Mucosa of stomach (tissue), 1 donor: ENCODE data around the gene DNAJC30.
"Not testable (repeated sequence)": the region's sequence is repeated elsewhere in the genome, so short reads cannot be mapped to it uniquely, and the experiment has no call there.

Experiments used
- H3K27me3 ChIP-seq: one replicate; pipeline ENCODE4 v1.7.0; 2013; ENCODE audit warnings: mild to moderate bottlenecking, low read length; ENCODE audit not compliant: control insufficient read depth, insufficient read depth
- H3K36me3 ChIP-seq: one replicate; pipeline ENCODE4 v1.7.0; 2013; ENCODE audit warnings: low read length; ENCODE audit not compliant: control insufficient read depth, insufficient read depth
- H3K4me1 ChIP-seq: one replicate; pipeline ENCODE4 v1.7.0; 2013; ENCODE audit warnings: mild to moderate bottlenecking, low read length; ENCODE audit not compliant: control insufficient read depth, insufficient read depth
- H3K4me3 ChIP-seq: one replicate; pipeline ENCODE4 v1.7.0; 2013; ENCODE audit warnings: low read length
- H3K9ac ChIP-seq: one replicate; pipeline ENCODE4 v1.7.0; 2013; ENCODE audit warnings: mild to moderate bottlenecking, low read length, moderate library complexity
- H3K9me3 ChIP-seq: one replicate; pipeline ENCODE4 v1.7.0; 2013; ENCODE audit warnings: mild to moderate bottlenecking, low read length, moderate library complexity; ENCODE audit not compliant: control insufficient read depth
- donor health status: Pancreatic carcinoma.

DNAJC30 gene

DNA sequence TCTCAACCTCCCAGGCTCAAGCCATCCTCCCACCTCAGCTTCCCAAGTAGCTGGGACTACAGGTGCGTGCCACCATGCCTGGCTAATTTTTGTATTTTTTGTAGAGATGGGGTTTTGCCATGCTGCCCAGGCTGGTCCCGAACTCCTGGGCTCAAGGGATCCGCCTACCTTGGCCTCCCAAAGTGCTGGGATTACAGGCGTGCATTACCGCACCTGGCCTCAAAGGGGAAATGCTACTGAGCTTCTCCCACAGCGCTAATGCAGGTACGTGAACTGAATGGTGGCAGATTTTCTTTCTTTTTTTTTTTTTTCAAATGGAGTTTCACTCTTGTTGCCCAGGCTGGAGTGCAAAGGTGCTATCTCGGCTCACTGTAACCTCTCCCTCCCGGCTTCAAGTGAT, 7.2 kb downstream of the DNAJC30 start:
- not testable (repeated sequence) for H3K4me3 ChIP-seq, H3K9me3 ChIP-seq, H3K27me3 ChIP-seq, H3K4me1 ChIP-seq, H3K36me3 ChIP-seq, H3K9ac ChIP-seq

DNA sequence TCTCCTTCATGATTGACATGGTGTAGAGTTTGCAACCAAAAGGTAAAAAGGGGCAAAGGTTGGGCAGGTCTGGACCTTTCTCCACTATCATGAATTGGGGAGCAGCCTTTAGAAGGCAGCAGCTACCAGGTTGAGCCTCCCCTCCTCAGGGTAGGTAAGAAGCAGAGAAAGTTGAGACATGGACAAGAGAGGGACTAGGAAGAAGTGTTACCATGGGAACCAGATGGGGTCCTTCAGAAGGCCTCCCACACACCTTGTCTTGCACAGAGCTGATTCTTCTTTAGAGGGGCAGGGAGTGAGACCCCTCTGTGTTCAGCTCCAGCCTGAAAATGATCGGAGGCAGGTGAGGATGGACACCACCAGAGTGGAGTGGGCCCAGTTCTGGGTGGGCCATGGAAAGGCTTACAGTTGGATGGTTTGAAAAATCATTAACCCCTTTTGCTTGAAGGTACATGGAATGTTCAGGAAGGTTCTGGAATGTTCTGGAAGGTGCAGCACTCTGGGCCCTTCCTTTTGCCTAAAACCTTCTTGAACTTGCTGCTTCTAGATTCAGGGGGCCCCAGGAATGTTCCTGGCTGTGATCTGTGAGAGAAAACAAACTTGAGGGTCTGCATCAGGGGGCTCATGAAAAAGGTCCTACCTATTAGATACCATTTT, 8.7 kb downstream of the DNAJC30 start:
- Histone ChIP-seq H3K9me3 (no peaks in the 10 kb centered on the region), H3K4me1 (peaks cover 3% of the 10 kb centered on the region), H3K27me3 (no peaks in the 10 kb centered on the region), H3K36me3 (no peaks in the 10 kb centered on the region), H3K9ac (no peak overlapping the region), H3K4me3 (no peak overlapping the region)

DNA sequence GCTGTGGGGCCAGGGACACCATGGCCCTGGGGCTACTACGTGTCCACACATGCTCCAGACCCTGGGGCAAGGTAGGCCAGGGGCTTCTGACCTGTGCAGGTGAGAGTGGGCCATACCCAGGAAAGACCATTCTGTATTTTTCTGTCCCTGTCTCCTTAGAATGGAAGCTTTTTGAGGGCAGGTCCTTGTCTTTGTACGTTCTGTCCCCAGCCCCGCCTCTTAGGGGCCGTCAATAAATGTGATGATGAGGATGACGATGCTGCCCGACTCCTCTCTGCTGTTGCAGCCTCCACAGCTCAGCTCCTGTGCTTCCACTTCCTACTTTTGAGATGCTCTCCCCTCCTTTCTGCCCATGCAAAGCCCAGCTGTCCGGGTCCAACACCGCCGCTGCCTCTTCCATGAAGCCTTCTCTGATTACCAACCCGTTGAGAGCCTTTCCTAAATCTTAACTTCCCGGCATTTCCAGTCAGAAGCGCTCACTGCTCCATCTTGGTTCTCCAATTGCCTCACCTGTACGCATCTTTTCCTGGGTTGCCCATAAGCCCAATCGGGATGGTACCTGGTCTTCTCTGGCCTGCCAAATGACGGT, 11.3 kb downstream of the DNAJC30 start:
- Histone ChIP-seq H3K9ac (no peak overlapping the region), H3K4me3 (no peak overlapping the region), H3K36me3 (no peaks in the 10 kb centered on the region), H3K27me3 (peaks cover 7% of the 10 kb centered on the region), H3K9me3 (no peaks in the 10 kb centered on the region), H3K4me1 (peaks cover 7% of the 10 kb centered on the region)

DNA sequence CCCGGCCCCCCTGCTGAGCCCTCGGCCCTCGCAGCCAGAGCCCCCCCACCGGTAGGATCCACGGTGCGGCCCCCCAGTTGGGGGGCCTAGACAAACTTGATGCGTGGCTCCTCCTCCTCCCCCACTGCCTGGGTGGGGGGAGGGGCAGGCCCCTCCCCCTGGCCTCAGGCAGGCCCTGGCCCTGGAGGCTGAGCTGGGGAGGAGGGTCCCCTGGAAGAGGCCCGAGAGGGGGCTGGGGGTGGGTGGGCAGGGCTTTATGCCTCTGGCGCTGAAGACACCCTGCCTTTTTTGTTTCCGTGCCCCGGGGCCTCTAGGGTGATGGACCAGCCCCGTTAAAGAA, 12.0 kb downstream of the DNAJC30 start:
- Histone ChIP-seq H3K27me3 (peaks cover 7% of the 10 kb centered on the region), H3K36me3 (no peaks in the 10 kb centered on the region), H3K9me3 (no peaks in the 10 kb centered on the region), H3K4me1 (peaks cover 7% of the 10 kb centered on the region), H3K9ac (no peak overlapping the region), H3K4me3 (no peak overlapping the region)

DNA sequence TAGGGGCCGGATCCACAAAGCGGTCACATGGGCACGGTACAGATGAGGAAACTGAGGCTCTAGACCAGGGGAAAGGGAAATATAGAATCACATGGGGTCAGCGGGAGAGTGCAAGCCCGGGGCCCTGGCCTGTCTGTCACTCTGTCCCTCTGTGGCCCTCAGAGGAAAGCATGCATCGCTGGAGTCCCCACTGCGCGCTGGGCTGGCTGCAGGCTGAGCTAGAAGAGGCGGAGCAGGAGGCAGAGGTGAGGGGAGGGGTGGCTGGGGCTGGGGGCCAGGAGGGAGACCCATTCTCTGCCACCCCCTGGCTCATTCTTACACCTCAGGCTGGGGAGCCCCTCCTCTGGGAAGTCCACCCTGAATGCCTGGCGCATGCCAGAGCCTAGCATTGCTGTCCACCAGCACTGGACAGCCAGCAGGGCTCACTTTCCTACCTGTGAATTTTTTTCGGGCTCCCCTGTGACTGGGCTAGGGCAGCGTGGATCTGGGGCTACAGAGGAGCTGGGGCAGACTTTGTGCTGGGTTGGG, 13.3 kb downstream of the DNAJC30 start:
- no peak overlapping the region for H3K9ac ChIP-seq
- H3K36me3 ChIP-seq = no peaks in the 10 kb centered on the region
- H3K9me3 ChIP-seq = no peaks in the 10 kb centered on the region
- H3K4me1 ChIP-seq = peaks cover 7% of the 10 kb centered on the region
- H3K27me3 ChIP-seq = peaks cover 7% of the 10 kb centered on the region
- no peak overlapping the region for H3K4me3 ChIP-seq

DNA sequence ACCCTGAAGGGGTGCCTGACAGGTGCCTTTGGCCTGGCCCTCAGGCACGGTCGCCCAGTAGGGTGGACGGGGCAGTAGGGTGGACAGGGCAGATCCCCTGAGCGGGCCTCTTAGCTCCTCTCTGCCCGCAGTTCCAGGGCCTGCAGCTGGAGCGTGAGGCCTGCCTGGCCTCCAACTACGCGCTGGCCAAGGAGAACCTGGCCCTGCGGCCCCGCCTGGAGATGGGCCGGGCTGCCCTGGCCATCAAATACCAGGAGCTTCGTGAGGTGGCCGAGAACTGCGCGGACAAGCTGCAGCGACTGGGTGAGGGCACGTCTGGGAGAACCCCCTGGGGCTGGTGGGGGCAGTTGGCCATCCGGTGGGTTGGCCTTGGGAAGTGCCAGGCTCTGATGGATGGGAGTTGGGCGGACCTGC, 14.0 kb downstream of the DNAJC30 start:
- Histone ChIP-seq H3K4me1 (peaks cover 7% of the 10 kb centered on the region), H3K36me3 (no peaks in the 10 kb centered on the region), H3K27me3 (peaks cover 7% of the 10 kb centered on the region), H3K4me3 (no peak overlapping the region), H3K9ac (no peak overlapping the region), H3K9me3 (no peaks in the 10 kb centered on the region)

DNA sequence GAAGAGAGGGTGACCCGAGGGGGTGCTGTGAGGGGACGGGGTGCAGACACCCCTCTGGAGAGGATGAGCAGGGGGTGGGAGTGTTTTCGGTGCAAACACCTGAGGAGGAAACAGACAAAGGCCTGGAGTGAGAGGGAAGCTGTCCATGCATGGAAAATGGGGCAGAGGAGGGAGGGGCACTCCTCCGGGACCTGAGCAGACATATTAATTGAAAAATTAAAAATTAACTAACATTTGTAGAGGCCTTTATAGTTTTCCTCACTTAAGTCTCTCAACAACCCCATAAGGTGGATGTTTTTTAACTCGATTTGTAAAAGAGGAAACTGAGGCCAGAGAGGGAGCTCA, 14.4 kb downstream of the DNAJC30 start:
- no peaks in the 10 kb centered on the region for H3K36me3 ChIP-seq
- peak overlapping the region; percentile 43 for H3K9ac ChIP-seq
- H3K9me3 ChIP-seq = no peaks in the 10 kb centered on the region
- H3K27me3 ChIP-seq = peaks cover 7% of the 10 kb centered on the region
- peaks cover 7% of the 10 kb centered on the region for H3K4me1 ChIP-seq
- H3K4me3 ChIP-seq = no peak overlapping the region

DNA sequence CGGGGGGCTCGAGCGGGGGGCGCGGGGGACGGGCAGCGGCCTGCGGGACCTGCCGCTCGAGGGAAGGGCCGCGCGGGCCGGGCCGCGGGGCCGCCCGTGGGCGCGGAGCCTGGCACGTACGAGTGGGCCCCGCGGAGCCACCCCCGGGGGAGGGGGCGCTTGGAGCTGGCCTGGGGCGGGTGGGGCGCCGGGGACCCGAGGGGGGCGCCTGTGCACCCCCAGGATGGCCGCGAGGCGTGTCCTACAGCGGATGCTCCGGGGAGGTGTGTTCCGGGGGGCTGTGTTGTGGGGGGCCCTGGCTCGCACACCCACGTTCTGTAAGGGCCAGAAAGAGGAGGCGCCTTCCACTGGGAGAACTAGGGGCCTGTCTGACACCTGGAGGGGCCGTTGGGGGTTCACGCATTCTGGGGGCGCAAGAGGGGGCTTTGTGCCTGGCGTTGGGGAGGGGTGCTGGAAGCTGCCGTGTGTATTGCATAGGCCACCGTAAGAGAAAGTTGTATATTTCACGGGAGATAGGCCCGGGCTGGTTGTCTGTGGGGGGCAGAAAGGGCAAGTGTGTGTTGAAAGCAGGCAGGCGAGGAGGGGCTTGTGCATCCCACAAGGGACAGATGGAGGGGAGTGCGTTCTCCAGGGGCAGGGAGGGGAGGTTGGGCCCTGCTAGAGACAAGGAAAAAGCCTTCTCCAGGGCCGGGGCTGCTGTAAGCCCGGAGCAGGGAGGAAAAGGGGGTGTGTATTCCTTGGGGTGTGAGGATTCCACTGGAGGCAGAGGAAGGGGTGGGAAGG, 15.0 kb downstream of the DNAJC30 start:
- Histone ChIP-seq H3K9me3 (no peaks in the 10 kb centered on the region), H3K36me3 (no peaks in the 10 kb centered on the region), H3K4me1 (peaks cover 7% of the 10 kb centered on the region), H3K9ac (peak overlapping the region; percentile 43), H3K4me3 (no peak overlapping the region), H3K27me3 (peaks cover 7% of the 10 kb centered on the region)

DNA sequence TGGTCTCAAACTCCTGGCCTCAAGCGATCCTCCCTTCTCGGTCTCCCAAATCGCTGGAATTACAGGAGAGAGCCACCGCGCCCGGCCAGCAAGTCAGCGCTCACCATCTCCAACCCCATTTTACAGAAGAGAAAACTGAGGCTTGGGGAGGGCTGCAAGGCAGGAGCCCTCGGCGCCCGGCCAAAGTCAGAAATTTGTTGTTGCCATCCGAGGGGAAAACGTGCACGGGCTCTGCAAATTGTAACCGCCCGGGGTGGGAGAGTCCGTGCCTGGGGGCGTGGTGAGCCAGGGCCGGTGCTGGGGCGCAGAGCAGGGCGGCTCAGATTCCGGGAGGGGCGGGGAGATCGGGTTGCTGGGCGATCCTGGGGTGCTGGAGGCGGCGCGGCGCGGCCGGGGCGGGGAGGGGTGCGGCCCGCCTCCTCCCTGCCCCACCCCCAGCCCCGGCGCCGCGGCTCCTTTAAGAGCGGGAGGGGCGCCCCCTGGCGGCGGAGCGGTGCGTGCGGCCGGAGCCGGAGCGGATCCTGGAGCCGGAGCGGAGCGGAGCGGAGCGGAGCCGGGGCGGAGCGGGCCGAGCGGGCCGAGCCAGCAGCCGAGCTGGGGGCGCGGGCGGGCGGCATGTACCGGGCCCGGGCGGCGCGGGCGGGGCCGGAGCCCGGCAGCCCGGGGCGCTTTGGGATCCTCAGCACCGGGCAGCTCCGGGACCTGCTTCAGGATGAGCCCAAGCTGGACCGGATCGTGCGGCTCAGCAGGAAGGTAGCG, 15.7 kb downstream of the DNAJC30 start, which contains the start of gene VPS37D:
Gene VPS37D (plus strand): TSS at position 488 of the 759 bp plus-strand sequence. CDS start 128 bp downstream, at position 616.
- Histone ChIP-seq H3K27me3 (peaks cover 9% of the 10 kb centered on the region), H3K9ac (peak within 1 kb of the TSS; percentile 43), H3K36me3 (no peaks in the 10 kb centered on the region), H3K4me3 (no peak within 1 kb of the TSS), H3K4me1 (peaks cover 7% of the 10 kb centered on the region), H3K9me3 (no peaks in the 10 kb centered on the region)

DNA sequence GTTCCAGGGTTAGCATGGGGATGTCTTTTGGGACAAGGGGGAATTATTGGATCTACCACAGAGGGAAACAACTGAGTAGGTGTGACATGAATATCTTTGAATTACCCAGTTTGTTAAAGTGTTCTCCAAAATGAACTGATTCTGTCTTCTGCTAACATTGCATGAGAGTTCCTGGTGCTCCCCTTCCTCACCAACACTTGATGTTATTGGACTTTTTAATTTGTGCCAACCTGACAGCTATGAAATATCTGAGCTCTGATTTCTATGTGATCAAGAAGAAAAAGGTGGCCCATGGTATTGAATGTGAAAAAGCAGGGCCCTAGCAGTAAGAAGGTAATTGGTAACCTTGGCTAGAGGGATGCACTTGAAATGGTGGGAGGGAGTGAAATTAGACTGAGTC, 20.2 kb downstream of the DNAJC30 start:
- Histone ChIP-seq H3K4me3 (no peak overlapping the region), H3K36me3 (no peaks in the 10 kb centered on the region), H3K27me3 (peaks cover 5% of the 10 kb centered on the region), H3K4me1 (no peaks in the 10 kb centered on the region), H3K9ac (no peak overlapping the region), H3K9me3 (no peaks in the 10 kb centered on the region)

DNA sequence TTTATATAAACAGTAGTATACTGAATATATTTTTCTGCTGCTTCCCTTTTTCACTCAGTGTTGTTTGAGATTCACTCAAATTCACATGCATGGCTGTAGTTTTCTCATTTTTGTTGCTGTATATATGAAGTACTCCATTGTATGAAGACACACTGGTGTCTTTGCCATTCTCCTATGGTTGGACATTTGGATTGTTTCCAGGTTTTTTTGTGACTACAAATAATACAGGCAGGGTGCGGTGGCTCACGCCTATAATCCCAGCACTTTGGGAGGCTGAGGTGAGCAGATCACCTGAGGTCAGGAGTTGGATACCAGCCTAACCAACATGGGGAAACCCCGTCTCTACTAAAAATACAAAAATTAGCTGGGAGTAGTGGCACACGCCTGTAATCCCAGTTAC, 22.7 kb downstream of the DNAJC30 start:
- H3K4me3 ChIP-seq = not testable (repeated sequence)

DNA sequence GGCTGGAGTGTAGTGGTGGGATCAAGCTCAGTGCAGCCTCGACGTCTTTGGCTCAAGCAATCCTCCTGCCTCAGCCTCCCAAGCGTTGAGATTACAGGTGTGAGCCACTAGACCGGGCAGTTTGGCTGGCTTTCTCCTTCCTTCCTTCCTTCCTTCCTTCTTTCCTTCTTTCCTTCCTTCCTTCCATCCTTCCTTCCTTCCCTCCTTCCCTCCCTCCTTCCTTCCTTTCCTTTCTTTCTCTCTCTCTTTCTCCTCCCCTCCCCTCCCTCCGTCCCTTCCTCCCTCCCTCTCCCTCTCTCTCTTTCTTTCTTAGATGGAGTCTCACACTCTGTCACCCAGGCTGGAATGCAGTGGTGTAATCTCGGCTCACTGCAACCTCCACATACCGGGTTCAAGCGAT, 23.3 kb downstream of the DNAJC30 start:
- Histone ChIP-seq H3K9ac (no peak overlapping the region), H3K9me3 (no peaks in the 10 kb centered on the region), H3K36me3 (no peaks in the 10 kb centered on the region), H3K27me3 (peaks cover 5% of the 10 kb centered on the region), H3K4me3 (no peak overlapping the region), H3K4me1 (no peaks in the 10 kb centered on the region)

More for the DNA sequence above, 22.7 kb downstream of the DNAJC30 start:
- H3K9ac ChIP-seq, H3K27me3 ChIP-seq, H3K36me3 ChIP-seq, H3K4me1 ChIP-seq, H3K9me3 ChIP-seq: not testable (repeated sequence)
